Mononuclear cell (primary cell): Measurements from ENCODE around the gene PROSER3. TPM values are rescaled to one million over a fixed set of nuclear protein-coding genes. Genes with fewer than 3 reads are reported as not detected.

Experiments used
- H3K27me3 ChIP-seq: 2 replicates; pipeline ENCODE4 v1.6.0; 2011; ENCODE audit warnings: low read length, control low read depth; ENCODE audit not compliant: insufficient read depth
- H3K4me1 ChIP-seq: 2 replicates; pipeline ENCODE4 v1.5.1; 2011; ENCODE audit warnings: mild to moderate bottlenecking, low read length, control low read depth; ENCODE audit not compliant: insufficient read depth
- H3K4me3 ChIP-seq: 2 replicates; pipeline ENCODE4 v1.5.1; 2011; ENCODE audit warnings: mild to moderate bottlenecking, low read length, moderate library complexity
- H3K9me3 ChIP-seq: 2 replicates; pipeline ENCODE4 v1.5.1; 2011; ENCODE audit warnings: low read depth, mild to moderate bottlenecking, control low read depth, low read length
- total RNA-seq: library from RNA; depleted of rRNA; stranded (reverse); fragments of >200 nt; gene quantifications from one replicate; pipeline ENCODE4 v1.2.3, GENCODE V29; 2012

The PROSER3 gene
- total RNA-seq, 1 donor: 5.1 TPM

DNA sequence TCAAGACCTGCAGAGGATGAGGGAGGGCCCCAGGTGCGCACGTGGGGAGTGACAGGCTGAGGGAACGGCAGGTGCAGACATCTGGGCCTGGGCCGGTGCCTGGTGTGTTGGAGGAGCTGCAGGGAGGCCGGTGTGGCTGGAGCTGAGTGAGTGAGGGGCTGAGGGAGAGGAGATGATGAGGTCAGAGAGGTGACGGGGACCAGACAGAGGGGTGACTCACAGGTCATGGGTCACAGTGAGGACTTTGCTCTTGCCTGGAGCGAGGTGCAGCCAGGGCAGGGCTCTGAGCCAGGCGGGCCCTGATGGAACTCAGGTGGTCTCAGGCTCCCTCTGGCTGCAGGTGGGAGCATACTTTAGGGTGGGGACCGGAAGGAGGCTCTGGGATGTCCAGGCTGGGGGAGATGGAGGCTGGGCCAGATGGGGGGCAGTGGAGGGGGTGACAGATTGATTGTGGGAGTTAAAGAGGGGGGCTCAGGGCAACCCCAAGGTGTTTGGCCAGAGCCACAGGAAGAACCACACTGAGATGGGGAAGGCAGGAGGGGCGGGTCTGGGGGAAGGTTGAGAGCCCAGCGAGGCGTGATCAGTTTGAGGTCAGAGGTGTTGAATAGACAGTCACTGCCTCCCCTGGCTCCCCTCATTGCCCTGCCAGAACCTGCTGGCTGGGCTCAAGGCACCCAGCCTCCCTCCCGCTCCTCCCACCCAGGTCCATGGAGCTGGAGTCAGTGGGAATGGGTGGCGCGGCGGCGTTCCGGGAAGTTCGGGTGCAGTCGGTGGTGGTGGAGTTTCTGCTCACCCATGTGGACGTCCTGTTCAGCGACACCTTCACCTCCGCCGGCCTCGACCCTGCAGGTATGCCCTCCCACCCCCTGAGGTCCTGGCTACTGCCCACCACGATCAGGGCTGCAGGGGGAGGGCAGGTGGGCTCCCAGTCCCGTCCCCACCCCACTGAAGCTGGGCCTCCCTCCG is 25.8 kb downstream of the PROSER3 start:
- H3K27me3 ChIP-seq: no peaks in the 10 kb centered on the region
- no peaks in the 10 kb centered on the region for H3K9me3 ChIP-seq
- H3K4me3 ChIP-seq: no peak overlapping the region
- H3K4me1 ChIP-seq: no peaks in the 10 kb centered on the region

DNA sequence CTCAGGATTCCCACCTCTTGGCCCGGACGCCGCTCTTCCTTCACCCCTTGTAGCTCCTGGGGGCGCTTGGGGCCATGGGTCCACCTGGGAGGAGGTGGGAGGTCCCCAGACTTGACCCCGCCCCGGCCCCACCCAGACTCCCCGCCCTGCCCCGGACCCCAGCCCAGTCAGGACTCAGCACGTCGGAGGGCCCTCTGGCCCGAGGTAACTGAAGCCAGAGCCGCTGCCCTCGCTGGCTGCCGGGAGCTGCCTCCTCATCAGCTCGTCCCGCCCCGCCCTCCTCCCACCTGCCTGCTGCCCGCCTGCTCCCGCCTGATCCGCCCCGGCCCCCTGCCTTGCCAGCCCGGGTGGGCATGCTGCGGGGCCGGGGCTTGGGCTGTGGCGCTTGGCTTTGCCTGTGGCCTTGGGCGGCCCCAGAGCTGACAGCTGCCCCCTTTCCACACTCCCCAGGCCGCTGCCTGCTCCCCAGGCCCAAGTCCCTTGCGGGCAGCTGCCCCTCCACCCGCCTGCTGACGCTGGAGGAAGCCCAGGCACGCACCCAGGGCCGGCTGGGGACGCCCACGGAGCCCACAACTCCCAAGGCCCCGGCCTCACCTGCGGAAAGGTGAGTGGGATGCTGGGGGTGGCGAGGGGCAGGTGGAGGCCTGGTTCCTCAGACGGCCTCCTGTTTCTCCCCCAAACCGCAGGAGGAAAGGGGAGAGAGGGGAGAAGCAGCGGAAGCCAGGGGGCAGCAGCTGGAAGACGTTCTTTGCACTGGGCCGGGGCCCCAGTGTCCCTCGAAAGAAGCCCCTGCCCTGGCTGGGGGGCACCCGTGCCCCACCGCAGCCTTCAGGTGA is 26.7 kb downstream of the PROSER3 start:
- no peak overlapping the region for H3K4me3 ChIP-seq

DNA sequence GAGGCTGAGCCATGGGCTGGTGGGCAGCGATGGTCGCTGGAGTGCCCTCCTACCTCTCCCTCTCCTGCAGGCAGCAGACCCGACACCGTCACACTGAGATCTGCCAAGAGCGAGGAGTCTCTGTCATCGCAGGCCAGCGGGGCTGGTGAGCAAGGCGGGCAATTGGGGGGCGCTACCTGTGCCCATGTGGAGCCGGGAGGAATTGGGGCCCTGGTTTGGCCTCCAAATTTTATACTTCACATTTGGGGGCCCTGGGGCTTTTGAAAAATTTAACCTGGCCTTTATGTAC is 27.3 kb downstream of the PROSER3 start:
- Histone ChIP-seq H3K9me3 (no peaks in the 10 kb centered on the region), H3K4me1 (no peaks in the 10 kb centered on the region), H3K4me3 (no peak overlapping the region), H3K27me3 (no peaks in the 10 kb centered on the region)

More for the DNA sequence above, 26.7 kb downstream of the PROSER3 start:
- Histone ChIP-seq H3K9me3 (no peaks in the 10 kb centered on the region), H3K4me1 (no peaks in the 10 kb centered on the region), H3K27me3 (no peaks in the 10 kb centered on the region)

DNA sequence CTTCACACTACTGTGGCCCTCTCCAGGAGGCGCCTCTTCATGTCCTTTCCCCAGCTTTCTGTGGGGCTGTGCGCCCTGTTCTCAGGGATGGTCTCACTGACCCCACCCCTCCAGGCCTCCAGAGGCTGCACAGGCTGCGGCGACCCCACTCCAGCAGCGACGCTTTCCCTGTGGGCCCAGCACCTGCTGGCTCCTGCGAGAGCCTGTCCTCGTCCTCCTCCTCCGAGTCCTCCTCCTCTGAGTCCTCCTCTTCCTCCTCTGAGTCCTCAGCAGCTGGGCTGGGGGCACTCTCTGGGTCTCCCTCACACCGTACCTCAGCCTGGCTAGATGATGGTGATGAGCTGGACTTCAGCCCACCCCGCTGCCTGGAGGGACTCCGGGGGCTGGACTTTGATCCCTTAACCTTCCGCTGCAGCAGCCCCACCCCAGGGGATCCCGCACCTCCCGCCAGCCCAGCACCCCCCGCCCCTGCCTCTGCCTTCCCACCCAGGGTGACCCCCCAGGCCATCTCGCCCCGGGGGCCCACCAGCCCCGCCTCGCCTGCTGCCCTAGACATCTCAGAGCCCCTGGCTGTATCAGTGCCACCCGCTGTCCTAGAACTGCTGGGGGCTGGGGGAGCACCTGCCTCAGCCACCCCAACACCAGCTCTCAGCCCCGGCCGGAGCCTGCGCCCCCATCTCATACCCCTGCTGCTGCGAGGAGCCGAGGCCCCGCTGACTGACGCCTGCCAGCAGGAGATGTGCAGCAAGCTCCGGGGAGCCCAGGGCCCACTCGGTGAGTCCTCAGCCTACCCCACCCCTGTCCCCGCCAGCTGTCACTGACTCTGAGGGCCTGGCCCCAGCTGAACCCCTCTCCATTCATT is 28.6 kb downstream of the PROSER3 start:
- H3K4me1 ChIP-seq: no peaks in the 10 kb centered on the region
- no peaks in the 10 kb centered on the region for H3K27me3 ChIP-seq
- no peaks in the 10 kb centered on the region for H3K9me3 ChIP-seq
- H3K4me3 ChIP-seq: no peak overlapping the region

DNA sequence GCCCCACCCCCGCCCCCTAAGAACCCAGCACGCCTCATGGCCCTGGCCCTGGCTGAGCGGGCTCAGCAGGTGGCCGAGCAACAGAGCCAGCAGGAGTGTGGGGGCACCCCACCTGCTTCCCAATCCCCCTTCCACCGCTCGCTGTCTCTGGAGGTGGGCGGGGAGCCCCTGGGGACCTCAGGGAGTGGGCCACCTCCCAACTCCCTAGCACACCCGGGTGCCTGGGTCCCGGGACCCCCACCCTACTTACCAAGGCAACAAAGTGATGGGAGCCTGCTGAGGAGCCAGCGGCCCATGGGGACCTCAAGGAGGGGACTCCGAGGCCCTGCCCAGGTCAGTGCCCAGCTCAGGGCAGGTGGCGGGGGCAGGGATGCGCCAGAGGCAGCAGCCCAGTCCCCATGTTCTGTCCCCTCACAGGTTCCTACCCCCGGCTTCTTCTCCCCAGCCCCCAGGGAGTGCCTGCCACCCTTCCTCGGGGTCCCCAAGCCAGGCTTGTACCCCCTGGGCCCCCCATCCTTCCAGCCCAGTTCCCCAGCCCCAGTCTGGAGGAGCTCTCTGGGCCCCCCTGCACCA is 29.3 kb downstream of the PROSER3 start:
- Histone ChIP-seq H3K27me3 (no peaks in the 10 kb centered on the region), H3K4me3 (no peak overlapping the region), H3K4me1 (no peaks in the 10 kb centered on the region), H3K9me3 (no peaks in the 10 kb centered on the region)

DNA sequence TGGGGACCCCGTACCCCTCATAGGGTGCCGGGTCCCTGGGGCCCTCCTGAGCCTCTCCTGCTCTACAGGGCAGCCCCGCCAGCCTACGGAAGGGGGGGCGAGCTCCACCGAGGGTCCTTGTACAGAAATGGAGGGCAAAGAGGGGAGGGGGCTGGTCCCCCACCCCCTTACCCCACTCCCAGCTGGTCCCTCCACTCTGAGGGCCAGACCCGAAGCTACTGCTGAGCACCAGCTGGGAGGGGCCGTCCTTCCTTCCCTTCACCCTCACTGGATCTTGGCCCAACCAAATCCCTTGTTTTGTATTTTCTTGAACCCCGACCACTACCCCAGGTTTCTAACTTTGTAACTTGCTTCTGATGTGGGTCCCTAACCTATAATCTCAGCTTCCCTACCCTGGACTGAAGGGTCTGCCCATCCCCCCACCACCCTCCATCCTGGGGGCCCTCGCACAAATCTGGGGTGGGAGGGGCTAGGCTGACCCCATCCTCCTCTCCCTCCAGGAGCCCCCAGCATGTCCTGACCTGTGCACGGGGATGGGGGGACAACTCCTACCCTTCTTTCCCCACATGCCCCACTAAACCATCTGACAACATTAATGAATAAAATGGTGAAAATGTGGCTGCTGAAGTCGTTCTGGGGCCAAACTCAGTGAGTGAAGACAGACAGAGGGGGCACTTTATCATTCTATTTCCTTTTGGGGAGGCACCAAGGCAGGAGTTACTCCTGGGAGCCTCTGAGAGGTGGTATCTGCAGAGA is 30.4 kb downstream of the PROSER3 start:
- Histone ChIP-seq H3K4me3 (no peak overlapping the region), H3K4me1 (no peaks in the 10 kb centered on the region), H3K9me3 (no peaks in the 10 kb centered on the region), H3K27me3 (no peaks in the 10 kb centered on the region)

DNA sequence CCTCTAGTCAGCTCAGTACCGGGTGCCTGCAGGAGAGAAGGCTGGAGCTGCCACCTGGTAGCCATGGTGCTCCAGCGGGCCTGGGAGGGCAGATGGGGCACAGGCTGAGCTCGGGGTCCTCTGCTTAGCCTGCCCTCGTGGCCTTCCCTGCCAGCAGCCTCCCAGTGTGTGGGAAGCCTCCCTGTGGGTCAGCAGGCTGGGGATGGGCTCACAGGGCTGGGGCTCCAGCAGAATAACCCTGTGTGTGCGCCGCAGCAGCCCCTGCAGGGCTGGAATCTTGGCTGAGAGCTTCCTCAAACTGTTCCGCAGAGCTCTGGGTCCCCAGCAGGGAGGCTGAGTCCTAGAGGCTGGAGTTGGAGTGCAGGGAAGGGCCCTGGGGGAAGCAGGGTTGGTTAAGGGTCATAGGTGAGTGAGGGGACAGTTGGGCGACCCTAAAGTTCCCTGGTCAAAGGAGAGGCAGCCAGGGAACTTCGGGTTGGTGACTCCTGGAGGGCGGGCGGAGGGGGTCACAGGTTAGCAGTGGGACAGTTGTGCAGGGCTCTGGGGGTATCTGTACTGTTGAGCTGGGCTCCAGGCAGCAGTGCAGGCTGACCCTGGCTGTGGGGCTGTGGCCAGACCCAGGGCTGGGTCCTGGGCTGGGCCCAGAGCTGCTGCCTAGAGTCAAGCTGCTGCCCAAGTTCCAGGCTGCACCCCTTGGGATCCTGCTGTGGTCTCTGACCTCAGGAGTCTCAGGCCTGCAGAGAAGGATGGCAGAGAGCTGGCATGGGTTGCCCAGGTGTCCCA is 31.4 kb downstream of the PROSER3 start:
- Histone ChIP-seq H3K27me3 (no peaks in the 10 kb centered on the region), H3K9me3 (no peaks in the 10 kb centered on the region), H3K4me1 (no peaks in the 10 kb centered on the region), H3K4me3 (no peak overlapping the region)

DNA sequence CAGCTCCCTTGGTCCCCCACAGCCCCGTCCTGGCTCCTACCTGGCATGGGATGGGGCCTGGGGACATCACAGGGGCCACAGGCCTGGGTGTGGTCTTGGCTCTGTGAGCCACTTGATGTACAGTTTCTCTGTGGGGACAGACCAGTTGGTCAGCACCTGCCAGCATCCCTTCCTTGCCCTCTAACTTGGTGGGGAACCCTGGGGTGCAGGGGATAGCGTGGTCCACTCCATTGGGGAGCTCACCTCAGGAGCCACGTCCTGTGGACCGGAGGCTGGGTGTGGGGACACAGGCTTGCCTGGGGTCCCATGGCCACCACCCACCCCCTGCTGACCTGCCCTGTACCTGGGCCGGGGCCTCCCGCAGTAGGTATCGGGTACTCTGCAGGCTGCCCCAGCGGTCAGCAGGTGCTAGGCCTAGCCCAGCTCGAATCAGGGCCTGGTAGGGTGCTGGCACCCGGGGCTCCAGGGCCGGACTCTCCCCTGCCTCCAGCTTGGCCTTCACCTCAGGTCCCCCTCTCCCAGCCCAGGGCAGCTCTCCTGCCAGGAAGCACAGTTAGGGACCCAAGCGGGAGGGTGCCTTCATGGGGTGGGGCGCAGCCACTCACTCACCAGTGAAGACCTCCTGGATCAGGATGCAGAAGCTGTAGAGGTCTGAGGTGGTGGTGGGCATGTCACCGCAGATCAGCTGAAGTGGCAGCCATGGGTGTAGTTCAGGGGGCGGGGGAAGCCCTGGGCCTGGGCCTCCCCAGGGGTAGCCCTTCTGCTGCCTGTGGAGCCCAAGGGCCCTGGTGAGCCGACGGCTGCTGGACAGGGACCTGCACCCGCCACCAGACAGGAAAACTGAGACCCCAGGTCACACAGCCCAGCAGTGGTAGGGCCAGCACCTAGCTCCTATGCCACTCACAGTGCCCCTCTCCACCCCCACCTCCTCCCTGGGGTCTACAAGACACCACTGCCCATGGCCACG is 32.3 kb downstream of the PROSER3 start:
- Histone ChIP-seq H3K4me1 (no peaks in the 10 kb centered on the region), H3K4me3 (no peak overlapping the region)

DNA sequence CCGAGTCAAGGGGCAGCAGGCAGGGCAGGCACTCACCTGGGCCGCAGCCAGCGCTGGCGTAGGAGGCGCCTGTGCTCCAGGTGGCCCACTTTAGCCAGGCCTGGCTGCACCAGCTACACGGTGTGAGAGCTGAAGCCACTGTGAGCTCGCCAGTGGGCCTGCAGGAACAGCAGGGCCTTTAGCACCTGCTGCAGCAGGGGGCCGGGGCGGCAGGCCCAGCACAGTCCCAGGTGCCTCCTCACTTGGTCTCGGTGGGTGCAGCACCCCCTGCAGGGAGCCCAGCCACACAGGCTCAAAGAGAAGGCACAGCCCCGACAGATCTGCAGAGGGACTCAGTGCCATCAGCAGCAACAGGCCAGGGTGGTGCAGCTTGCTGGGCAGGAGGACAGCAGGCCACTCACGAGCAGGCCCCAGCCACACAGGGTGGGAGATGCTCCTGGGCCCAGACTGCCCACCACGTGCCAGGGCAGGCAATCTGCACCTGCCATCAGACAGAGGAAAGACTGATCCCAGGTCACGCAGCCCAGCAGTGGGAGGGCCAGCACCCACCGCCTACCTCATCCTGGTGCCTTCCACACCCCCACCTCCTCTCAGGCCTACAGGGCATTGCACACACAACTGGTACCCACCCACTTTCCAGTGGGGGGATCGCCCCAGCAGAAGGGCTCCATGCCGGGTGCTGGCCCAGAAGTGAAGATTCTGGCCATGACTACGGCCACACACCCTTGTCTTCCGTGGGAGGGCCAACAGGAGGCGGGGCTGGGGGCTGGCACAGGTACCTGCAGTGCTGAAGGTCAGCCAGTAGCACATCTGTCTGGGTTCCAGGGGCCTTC is 33.2 kb downstream of the PROSER3 start:
- Histone ChIP-seq H3K27me3 (no peaks in the 10 kb centered on the region), H3K9me3 (no peaks in the 10 kb centered on the region), H3K4me1 (no peaks in the 10 kb centered on the region), H3K4me3 (no peak overlapping the region)

More for the DNA sequence above, 32.3 kb downstream of the PROSER3 start:
- Histone ChIP-seq H3K9me3 (no peaks in the 10 kb centered on the region), H3K27me3 (no peaks in the 10 kb centered on the region)

DNA sequence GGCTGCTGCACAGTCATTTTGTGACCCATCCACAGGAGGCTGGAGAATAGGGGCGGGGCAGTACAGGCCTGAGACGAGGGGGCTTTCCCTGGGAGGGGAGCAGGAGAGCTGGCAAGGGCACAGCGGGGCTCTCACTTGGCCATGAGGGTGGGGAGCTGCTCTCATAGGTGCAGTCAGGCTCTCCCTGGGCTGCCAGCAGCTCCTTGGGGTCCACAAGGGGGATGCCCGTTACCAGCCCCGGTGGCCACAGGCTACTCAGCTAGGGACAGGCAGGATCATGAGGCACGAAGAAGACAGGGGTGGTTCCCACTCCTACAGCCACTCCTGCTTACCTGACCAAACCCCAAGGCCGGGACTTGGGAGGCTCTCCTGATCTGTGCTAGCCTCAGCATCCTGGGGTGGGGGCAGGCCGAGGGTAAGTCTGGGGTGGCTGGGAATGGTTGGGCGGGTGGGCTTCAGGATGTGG is 33.9 kb downstream of the PROSER3 start:
- Histone ChIP-seq H3K9me3 (no peaks in the 10 kb centered on the region), H3K4me1 (no peaks in the 10 kb centered on the region), H3K4me3 (no peak overlapping the region), H3K27me3 (peaks cover 5% of the 10 kb centered on the region)

DNA sequence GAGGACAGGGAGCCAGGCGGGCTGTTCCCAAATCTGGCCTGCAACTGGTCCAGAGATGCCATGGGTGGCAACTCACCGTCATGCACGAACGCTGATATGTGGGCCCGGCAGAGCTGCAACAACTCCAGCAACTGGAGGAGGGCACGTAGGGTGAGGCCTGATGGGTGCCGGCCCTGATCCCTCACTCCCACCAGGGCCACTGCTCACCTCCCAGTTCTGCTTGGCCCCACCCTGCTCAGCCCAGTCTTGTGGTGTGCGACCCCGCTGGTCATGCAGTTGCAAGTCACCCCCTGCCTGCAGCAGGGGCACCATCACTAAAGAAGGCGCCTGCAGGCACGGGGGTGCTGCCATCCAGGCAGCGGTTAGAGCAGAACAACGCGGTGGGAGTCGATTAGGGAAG is 34.3 kb downstream of the PROSER3 start:
- Histone ChIP-seq H3K4me3 (no peak overlapping the region), H3K4me1 (no peaks in the 10 kb centered on the region), H3K9me3 (no peaks in the 10 kb centered on the region), H3K27me3 (peaks cover 6% of the 10 kb centered on the region)

DNA sequence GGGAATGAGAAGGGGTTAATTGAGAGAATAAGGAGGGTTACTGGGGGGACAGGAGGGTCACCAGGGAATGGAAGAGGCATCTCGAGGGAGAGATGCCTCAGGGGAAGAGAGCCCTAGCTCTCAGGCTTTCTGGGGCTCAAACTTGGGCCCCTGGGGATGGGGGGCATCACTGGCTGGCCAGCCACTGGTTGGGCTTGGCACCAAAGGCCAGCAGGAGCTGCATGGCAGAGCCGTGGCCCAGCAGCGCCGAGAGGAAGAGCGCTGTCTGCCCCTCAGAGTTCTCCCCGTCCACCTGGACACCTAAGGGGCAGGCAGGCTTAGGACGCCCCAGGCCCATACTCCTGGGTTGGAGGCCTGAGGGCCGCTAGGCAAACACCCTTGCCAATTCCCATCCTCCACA is 34.9 kb downstream of the PROSER3 start:
- Histone ChIP-seq H3K27me3 (peaks cover 6% of the 10 kb centered on the region), H3K4me1 (no peaks in the 10 kb centered on the region), H3K9me3 (no peaks in the 10 kb centered on the region), H3K4me3 (no peak overlapping the region)
